ENCODE data around the gene GPBP1.

DNA sequence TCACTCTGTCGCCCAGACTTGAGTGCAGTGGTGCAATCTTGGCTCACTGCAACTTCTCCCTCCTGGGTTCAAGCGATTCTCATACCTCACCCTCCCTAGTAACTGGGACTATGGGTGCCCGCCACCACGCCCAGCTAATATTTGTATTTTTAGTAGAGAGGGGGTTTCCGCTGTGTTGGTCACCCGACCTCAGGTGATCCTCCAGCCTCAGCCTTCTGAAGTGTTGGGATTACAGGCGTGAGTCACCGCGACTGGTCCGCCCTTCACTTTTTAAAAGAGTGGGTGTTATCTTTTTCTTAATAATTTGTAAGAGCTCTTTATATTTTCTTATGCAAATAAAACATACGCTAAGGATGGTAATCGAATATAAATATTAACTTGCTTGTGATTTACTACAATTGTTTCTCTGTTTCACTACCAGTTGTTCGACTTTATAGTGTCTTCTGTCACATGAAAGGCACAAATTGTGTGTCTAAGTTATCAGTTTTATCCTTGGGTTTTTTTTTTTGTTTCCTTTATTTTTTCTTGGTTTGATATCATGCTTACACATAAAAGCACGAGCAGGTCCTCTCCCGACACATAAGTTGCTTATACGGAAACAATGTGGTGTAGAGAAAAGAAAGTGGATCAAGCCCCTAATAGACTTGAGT is 1.9 kb upstream of the GPBP1 start:
- no peak for TF ChIP-seq SMC3 (conservative IDR thresholded peaks at IDR 0.05; ENCODE audit: poor library complexity)
- TF ChIP-seq POLR2AphosphoS5 (IDR thresholded peaks at IDR 0.05), result no peak
- no peak for TF ChIP-seq CTCF (IDR thresholded peaks at IDR 0.05; ENCODE audit: poor library complexity, severe bottlenecking)
- no peak for TF ChIP-seq EP300 (conservative IDR thresholded peaks at IDR 0.05; ENCODE audit: poor library complexity, severe bottlenecking)
- TF ChIP-seq EZH2 (IDR thresholded peaks at IDR 0.05; ENCODE audit: borderline replicate concordance, insufficient read depth, low read length, poor library complexity, severe bottlenecking), result no peak
- no peak for TF ChIP-seq RAD21 (conservative IDR thresholded peaks at IDR 0.05)

All from neural cell (in vitro differentiated cells).